Type B pancreatic cell (in vitro differentiated cells): ENCODE results near the gene RAB10. TPM values are rescaled to one million over a fixed set of nuclear protein-coding genes. Genes with fewer than 3 reads are reported as not detected.

Experiments
- DNase-seq: peaks from one replicate; pipeline ENCODE4 v3.0.0; 2021; ENCODE audit warnings: mixed read lengths; ENCODE audit not compliant: unreplicated experiment; ENCODE audit errors: extremely low spot score
- H3K27ac Mint-ChIP-seq: 2 replicates; pipeline ENCODE4 v1.8.0; 2021; ENCODE audit warnings: mild to moderate bottlenecking, mixed read lengths
- H3K27me3 Mint-ChIP-seq: 2 replicates; pipeline ENCODE4 v1.8.0; 2021; ENCODE audit warnings: mixed read lengths
- H3K36me3 Mint-ChIP-seq: 2 replicates; pipeline ENCODE4 v1.8.0; 2021; ENCODE audit warnings: mixed read lengths
- H3K4me1 Mint-ChIP-seq: one replicate; pipeline ENCODE4 v1.8.0; 2021; ENCODE audit warnings: mixed read lengths; ENCODE audit not compliant: unreplicated experiment
- H3K4me3 Mint-ChIP-seq: 2 replicates; pipeline ENCODE4 v1.8.0; 2021; ENCODE audit warnings: mild to moderate bottlenecking, mixed read lengths
- H3K9me3 Mint-ChIP-seq: 2 replicates; pipeline ENCODE4 v1.8.0; 2021; ENCODE audit warnings: mixed read lengths
- CTCF ChIP-seq: fragments of 200-600 bp; sonication (generic); conservative IDR thresholded peaks from 2 replicates; pipeline ENCODE4 v1.5.0; 2021; ENCODE audit warnings: antibody characterized with exemption, mild to moderate bottlenecking
- total RNA-seq: library from RNA; stranded (reverse); gene quantifications from 2 replicates; pipeline ENCODE4 v1.2.1, GENCODE V29; 2021; ENCODE audit warnings: low replicate concordance

The RAB10 gene
- total RNA-seq, 1 donor from 2014 or later, result 143 TPM

- Mint-ChIP-seq H3K27ac (no peak overlapping the region), H3K9me3 (no peaks in the 10 kb centered on the region), H3K4me1 (peaks cover 22% of the 10 kb centered on the region), H3K4me3 (peak overlapping the region; percentile 88), H3K27me3 (peaks cover 27% of the 10 kb centered on the region), H3K36me3 (no peaks in the 10 kb centered on the region)
- DNase-seq, result no peak
- TF ChIP-seq CTCF, result no peak
Measured at GRCh38 chr2:26172189-26172870, 138.4 kb downstream of the RAB10 start.

- H3K9me3 Mint-ChIP-seq, result no peaks in the 10 kb centered on the region
- DNase-seq, result no peak
- no peak for TF ChIP-seq CTCF
- H3K27ac Mint-ChIP-seq, result peak within 1 kb of the TSS; percentile 34
- H3K4me1 Mint-ChIP-seq, result peaks cover 22% of the 10 kb centered on the region
- peak within 1 kb of the TSS; percentile 88 for H3K4me3 Mint-ChIP-seq
- no peaks in the 10 kb centered on the region for H3K36me3 Mint-ChIP-seq
- H3K27me3 Mint-ChIP-seq, result peaks cover 27% of the 10 kb centered on the region
Measured at GRCh38 chr2:26172871-26173775, 139.2 kb downstream of the RAB10 start, which contains the start of gene GAREM2. Gene GAREM2, plus strand, starts transcription at chr2:26173088. Its CDS starts 133 bp downstream, at chr2:26173221.

GRCh38 chr2:26173776-26174482, 140.0 kb downstream of the RAB10 start:
- Mint-ChIP-seq H3K4me3 (peak overlapping the region; percentile 84), H3K27me3 (peaks cover 27% of the 10 kb centered on the region), H3K9me3 (no peaks in the 10 kb centered on the region), H3K27ac (no peak overlapping the region), H3K4me1 (peaks cover 22% of the 10 kb centered on the region), H3K36me3 (no peaks in the 10 kb centered on the region)
- DNase-seq, result no peak
- TF ChIP-seq CTCF, result peak; percentile 41

- Mint-ChIP-seq H3K36me3 (no peaks in the 10 kb centered on the region), H3K4me3 (peak overlapping the region; percentile 84), H3K4me1 (peaks cover 20% of the 10 kb centered on the region), H3K27ac (no peak overlapping the region), H3K27me3 (peaks cover 24% of the 10 kb centered on the region), H3K9me3 (no peaks in the 10 kb centered on the region)
- DNase-seq, result no peak
- no peak for TF ChIP-seq CTCF
Measured at GRCh38 chr2:26174691-26175465, 141.0 kb downstream of the RAB10 start.
